ENCODE results near the gene ZFAND3.

Gene ZFAND3

DNA sequence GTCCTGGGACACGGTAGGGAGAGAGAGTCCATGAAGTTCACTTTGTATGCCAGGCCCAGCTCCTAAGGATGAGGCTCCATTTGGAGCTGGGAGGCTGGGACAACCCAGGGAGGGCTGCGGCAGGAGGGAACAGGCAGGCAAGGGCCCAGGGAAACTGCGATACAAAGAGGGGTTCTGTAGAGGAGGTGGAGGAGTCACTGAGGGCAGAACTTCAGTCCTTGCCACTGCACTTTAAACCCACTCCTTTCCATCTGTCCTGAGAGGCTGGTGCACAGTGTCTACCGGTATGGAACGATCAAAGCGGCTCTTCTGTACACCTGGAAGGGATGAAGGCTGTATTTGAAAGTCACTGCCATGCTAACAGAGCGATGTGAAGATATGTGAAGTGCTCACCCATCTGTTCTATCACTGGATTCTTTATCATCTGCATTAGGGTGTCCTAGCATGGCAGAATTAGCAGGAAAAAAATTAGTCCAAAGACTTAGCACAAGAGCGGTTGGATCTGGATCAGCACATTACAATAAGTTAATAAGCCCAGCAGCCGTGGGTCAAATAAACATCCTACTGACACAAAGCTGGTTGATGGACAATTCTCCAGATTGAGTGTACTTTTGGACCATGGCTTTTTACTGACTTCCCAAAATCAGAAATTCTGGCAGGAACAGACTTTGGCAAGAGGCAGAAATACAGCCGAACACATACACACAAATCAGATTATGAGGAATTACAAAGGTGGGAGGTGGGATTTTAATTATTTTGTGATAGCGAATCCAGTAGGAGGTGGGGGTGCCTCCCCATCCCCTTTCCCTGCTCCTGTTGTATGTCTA lies 20.9 kb upstream of the ZFAND3 start:
- no peak for DNase-seq

DNA sequence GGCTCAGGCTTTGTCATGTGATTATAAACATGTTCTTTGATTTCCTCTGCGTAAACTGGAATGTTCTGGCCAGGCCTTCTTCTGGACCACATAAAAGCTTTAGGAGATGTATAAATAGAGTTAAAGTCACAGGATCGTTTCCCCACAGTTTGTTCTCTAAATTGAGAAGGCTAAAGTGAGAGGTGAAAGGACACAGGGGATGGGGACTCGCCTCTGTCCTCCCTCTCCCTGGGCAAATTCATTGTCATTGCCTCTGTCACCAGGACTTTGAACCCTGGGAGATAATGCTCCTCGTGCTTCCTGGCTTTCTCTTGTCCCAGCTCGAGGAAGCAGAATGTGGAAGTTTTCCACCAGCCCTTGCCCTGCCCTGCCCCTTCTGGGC lies 20.3 kb upstream of the ZFAND3 start:
- DNase-seq: no peak

DNA sequence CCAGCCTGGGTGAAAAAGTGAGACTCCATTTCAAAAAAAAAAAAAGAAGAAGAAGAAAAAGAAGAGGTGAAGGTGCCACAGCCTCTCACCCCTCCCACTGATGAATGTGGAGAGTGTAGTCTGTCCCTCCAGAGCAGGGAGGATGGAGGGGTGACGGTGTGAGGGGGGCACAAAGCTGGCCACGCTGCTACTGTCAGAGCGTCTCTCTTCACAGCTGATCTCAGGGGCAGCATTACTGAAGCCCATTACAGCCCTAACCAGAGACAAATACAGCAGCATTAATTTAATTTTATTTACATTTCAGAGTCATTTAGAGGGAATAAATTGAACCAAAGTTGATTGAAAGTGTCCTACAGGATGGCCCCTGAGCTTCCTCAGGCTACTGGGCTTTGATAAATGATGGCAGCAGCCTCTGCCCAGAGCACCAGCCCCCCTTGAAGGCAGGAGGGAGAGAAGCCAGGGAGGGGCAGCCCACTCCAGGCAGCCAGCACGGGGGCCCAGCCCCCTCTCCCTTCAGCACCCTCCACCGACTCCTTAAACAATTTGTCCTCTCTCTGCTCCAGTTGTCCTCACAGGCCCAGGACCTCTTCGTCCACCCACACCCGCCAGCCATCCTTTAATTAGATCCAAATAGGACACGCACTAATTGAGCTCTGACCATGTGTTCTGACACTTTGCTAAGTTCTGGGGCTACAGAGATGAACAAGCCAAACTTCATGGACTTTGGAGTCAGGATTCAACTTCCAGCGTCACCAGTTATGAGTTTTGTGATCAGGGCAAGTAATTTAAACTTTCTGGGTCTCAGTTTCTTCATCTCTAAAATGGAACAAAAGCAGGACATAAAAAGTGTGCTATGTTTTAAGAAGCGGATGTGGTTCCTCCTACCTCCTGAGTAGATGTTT lies 18.6 kb upstream of the ZFAND3 start:
- DNase-seq: no peak

DNA sequence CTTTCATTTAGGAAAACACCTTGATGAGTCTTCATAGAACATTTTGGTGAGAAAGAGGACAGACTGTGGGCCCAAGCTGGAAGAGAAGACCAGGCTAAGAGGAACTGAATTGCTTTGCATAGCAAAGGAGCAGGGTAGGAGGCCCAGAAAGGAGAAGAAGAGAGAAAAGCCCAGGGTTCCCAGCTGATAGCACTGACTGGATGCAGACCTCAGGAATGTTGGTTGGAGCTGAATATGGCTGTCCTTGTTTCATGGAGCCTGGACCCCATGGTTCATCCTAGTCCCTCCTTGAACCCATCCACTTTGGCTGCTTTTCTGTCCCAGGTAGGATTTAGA lies 18.0 kb upstream of the ZFAND3 start:
- no peak for DNase-seq

DNA sequence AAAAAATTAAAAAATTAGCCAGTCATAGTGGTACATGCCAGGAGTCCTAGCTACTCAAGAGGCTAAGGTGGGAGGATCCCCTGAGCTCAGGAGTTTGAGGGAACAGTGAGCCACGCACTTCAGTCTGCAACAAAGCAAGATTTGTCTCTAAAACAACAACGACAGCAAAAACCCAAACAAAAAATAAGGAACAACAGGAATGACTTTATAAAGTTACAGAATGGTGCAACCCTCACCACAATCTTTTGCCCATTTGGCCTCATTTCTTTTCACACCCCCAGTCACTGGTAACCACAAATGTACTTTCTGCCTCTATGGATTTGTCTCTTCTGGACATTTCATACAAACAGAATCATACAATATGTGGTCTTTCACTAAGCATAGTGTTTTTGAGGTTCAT lies 16.7 kb upstream of the ZFAND3 start:
- no peak for DNase-seq

DNA sequence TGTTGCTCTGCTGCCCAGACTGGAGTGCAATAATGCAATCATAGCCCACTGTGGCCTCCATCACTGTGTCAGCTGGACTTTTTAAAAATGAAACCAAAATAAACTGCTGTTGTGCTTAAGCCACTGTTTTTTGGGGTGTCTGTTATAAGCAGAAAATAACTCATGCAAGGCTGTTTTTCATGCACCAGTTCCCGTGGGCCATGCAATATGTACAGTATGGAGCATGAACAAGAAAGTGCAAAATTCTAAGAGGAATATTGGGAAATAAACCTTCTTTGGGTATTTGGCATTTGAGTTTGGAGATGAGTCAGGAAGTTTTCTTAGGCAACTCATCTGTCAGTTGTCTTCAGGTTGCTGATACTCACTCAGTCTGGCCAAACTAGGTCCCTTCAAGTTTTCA lies 14.9 kb upstream of the ZFAND3 start:
- DNase-seq: no peak

DNA sequence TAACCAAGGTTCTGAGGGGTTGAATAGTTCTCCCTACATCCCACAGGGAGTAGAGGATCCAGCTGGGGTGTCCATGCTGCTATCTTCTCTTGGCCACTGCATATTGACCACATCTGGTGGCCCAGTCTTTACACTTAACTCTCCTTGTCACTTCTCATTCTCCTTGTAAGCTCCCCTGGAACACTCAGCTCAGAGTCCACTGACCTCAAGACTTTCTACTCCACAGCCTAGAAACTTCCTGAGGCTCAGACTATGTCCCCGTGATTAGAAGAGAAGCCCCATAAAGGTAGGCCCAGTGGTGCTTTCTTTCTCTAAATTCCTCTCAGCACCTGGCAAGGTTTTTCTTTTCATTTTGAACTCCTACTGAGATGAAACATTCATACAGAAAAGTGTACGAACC lies 13.3 kb upstream of the ZFAND3 start:
- DNase-seq: no peak

DNA sequence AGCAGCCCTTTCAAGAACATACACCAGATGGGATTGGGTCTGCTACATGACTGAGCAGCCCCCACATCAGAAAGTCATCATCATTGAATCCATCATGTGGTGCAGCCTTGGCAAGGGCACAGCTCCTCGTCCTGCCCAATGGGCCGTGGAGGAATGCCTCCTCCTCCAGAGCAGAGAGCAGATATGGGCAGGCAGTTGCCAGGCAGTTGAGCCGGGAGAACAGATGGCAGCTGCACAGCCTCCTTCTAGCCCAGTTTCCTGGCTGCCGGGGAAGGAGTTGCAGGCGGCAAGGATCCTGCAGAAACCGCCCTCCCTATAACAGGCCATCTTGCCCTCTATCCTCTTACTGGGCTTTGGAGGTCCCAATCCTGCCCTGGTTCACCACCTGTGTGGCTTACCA lies 11.9 kb upstream of the ZFAND3 start:
- peak; percentile 99 for DNase-seq

DNA sequence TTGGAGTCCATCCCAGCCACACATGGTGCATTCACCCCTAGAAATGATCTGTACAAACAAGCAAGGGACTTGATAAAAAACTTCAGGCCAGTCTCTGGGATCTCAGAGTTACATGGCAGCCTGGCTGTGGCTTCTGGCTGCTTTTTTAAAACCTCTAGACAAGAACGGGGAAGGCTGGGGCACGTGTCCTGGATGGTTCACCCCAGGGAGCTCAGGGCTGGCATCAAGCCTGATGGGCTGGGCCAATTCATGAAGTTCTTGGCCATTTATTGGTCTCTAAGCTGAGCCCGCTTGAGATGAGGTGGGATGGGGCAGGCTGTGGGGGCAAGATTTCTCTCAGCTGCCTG lies 10.4 kb upstream of the ZFAND3 start:
- DNase-seq: peak; percentile 58

DNA sequence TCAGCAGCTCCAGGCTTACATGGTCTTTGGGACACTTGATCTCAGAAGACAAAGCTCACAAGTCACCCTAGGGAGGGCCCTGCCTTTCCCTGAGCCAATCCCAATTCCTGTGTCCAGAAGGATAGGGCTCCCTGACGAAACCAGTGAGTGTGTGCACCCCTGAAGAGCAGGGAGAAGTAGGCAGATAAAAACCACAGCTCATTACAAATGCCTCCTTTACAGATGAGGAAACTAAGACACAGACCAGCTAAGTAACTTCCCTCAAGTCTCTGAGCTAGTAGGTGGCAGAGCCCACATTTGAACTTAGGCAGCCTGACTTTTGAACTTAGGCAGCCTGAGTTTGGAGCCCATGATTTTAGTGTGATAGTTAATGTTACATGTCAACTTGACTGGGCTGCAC lies 6.7 kb upstream of the ZFAND3 start:
- no peak for DNase-seq

DNA sequence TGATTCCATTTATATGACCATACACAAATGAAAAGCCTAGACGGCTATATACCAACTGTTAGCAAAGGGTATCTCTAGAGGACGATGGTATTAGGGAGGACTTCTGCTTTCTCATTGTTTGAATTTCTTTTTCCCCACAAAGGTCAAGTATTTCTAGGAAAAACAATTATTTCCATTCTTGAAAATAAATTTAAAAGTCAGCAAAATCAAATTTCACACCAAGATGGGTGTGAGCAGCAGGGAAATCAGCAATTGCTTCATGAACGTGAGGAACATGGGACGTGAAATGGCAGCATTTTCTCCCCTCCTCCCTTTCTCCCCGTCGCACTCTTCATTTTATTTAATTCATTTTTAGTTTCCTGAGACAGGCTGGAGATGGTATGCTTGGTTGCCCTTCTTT lies 5.2 kb upstream of the ZFAND3 start:
- no peak for DNase-seq

DNA sequence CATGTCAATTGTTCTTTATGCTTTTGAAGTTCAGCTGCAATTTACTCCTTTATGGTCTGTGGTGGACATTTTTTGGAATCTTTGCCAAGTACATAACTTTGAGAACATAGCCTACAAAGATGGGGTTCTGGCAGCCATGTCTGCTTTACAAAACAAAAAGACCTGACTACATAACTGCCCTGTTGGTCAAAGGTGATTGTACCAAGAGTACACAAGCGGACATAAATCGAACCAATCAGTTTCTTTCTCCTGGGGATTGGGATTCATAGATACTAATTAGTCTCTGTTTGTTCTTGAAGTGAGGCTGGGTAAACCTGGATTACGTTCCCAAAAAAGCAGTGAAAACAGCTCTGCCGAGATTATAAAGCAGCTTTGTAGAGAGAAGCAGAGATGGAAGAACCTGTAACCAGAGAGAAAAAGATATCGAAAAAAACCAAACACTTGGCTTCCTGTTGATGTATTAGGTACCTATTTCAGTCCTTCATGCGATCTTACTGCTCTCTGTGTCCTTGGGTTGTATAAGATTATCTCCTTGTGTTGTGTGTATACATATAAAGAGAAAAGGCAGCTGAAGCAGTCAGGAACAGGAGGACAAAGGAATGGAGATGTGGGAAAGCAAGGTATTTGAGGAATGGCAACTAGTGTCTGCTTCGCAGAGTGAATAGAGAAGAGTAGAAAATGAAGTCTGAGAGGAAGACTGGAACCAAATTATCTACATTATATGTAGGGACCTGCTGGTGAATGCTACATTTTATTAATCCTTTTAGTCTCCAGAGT lies 2.7 kb upstream of the ZFAND3 start:
- no peak for DNase-seq

DNA sequence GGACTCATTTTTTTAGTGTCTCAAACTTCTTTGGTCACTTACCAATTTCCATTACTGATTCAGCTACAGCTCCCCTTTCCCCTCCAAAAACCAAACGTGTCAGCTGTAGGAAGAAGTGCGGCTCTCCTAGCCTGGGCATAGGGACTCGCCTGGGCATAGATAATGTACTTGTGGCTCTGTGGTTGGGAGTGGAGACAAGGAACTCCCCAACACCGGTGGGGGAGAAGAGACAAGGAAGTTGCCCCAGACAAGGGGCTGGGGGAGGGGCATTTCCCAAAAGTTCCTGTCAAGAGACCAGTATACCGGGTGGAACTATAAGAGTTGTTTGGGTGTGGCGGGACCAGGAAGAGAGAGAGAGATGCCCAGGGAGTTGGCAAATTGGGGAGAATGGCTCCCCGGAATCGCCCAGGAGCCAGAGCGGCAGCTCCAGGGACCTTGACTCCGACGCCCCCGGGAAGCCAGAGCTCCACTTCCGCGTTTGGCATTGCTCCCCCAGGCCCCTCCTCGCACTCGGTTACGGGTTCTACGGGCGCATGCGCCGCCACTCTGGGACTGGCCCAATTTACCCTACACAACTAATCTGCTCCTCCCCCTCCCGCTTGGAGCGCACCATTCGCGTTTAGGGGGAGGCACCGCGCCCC lies 871 bp upstream of the ZFAND3 start:
- peak; percentile 98 for DNase-seq

DNA sequence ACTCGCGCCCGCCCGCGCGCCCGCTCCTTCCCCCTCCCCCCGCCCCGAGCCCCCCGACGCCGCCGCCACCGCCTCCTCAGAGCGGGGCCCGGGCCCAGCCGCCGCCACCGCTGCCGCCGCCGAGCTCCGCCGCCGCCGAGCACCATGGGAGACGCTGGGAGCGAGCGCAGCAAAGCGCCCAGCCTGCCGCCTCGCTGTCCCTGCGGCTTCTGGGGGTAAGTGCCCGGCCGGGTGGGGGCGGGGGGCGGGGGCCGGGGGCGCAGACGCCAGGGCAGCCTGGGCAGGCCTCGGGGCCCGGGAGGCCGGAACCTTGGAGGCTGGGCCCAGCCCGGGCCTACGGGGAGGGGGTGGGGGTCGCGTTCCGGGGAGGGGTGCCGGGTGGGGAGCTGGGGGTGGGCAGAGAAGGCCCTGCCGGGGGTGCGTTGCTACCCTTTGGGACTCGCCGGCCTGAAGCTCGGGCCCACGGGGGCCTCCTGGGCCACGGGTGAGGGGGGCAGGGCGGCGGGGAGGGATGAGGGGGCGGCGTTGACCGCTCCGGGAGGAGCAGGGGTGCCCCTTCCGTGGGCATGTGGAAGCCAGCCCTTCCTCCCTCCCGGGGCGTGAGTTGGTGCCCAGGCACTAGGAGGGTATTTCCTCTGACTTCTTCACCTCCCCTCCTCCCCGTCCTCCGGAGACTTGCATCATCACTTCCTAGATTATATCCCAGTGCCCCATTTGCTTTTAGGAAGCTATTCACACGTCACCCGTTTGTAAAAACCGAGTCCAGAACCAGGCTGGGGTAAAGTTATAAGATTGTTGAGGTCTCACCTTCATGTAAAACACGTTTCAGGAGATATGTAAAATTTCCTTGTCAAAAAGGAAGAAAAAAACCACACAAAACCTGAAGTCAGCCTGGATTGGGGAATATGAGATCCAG lies 533 bp downstream of the ZFAND3 start:
- peak; percentile 32 for DNase-seq

DNA sequence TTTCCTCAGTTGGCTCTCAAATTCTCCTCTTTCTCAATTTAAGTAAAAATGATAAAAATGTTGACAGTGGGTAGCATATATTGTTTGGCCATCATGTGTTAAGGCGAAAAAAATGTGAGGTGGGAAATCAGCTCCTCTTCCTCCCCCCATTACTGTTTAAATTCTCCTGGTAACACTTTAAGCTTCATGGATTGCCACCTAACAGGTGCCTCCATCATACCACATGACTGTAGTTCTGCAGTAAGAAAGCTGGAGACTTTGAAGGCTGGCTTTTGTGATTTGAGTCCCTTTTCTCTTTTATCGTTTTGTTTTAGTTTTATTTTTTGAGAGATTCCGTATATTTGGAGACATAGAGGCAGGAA lies 1.2 kb downstream of the ZFAND3 start:
- DNase-seq: no peak

DNA sequence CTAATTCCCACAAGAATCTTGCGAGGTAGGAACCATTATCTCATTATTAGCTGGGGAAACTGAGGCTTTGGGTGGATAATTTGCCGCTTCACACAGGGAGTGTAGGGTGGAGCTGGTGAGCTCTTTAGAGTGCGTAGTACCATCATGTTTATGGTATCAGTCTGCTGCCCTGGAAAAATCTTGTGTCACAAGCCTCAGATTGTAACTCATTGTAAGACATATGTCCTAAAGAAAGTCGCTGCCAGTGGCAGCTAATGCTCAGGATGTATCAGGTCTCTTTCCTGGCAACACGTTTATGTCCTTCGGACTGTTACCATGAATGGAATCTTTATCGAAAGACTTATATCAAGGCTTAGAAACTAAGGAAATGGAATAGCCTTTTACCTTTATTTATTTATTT lies 1.9 kb downstream of the ZFAND3 start:
- DNase-seq: no peak

DNA sequence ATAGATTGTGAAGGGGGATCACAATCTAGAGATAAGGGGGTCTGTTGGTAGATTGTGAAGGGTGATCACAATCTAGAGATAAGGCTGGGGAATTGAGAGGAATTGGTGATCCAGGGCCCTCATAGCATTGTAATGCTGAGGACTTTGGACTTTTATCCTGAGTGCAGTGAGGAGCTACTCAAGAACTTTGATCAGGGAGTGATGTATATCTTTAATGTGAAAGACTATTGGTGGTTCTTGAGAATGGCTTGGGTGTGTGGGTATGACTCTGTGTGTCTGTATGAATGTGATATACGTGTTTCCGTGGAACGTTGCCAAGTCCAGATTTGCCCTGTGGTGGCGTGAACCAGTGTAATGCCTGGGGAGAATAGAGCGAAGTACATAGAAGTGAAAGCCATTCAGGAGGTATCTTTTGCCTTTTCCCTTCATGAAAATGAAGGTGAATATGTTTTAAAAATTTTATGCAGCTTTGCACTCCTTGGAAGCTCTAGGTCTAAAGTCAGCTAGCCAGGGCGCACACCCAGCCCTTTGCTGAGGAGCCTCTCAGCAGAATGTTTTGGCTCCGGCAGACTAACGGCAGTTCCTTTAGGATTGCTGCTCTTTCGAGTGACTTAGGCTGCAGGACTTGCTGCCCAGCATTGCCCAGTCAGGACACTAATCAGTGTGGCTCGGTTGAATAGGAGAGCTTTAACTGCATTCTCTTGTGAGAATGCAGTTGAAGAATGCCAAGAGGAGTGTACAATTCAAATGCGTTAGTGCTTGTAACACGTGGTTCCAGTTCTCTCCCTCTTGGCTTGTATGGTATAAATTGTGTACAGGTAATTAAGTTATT lies 3.5 kb downstream of the ZFAND3 start:
- no peak for DNase-seq

DNA sequence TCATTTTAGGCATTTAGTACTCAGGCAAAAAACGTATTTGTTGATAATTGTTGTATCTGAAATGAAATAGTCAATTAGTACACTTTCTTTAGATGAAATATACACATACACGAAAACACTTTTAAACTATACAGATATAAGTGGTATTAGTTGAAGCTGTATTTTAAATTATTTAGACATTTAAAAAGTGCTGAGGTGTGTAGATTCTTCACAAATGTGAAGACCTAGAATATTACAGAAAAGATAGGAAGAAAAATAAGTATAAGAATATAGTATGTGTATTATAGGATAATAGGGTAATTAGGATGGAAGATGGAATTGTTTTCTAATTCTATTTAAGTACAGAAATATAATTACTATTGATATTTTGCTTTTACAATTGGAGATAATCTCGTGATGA lies 4.6 kb downstream of the ZFAND3 start:
- no peak for DNase-seq

DNA sequence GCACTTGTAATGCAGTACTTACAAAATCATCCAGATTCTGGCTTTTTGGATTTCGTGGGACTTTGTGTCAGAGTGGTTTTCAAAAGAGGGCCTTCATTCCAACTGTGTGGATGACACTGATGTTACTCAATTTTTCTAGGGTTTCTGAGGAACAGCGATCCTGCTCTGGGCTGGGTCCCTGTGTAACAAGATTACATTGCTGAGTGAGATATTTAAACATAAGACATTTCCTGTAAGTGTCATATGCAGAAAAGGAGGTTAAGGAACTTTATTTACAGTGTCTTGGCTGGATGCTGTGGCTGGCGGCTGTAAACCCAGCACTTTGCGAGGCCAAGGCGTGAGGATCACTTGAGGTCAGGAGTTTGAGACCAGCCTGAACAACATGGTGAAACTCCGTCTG lies 6.7 kb downstream of the ZFAND3 start:
- no peak for DNase-seq

DNA sequence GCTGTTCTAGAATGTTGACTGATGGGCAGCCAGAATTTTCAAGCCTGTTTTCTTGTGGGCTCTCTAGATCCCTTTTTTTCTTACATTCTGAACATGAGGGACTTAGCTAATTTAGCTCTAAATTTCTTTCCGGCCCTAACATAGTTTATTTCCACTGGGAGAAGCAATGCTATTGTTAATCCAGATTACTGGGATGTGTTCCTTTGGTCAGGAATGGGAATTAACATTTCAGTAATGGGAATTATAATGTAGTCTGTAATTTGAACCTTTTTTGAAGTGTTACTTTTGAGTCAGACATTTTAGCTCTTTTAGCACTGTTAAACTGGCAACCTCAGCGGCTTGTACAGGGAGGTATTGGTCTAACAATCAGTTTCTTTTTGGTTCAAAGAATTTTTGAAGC lies 7.5 kb downstream of the ZFAND3 start:
- no peak for DNase-seq

DNA sequence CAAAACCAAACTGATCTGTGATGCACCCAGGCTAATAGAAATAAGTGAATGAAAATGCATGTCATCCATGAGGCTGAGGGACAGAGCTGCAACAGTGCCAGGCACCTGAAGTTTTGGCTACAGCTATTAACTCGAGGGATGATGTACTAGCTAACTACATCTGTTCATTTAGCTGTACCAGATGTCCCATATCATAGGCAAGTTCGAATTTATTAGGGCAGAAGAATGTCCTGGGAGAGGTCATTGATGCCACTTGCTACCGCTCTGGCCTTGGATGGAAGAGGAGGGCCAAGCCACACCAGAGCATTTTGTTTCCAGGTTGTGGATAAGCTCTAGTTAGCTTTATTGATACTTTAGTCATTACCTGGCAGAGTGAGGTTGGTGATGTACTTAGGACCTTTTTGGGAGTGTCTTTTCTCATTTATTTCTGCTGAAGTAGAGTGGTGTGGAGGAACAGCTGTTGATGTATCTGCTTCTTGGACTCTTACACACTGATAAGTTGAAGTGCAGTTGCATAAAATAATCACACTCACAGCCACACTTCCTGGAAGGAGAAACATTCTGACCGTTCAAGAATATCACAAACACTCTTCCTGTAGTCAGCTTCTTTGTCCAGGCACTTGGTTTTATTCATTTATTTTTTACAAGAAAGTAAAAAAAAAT lies 8.2 kb downstream of the ZFAND3 start:
- no peak for DNase-seq

Data from NCI-H2171 (cell line).